NCI-H2081 (cell line): ENCODE measurements around the gene ATG4C.

Experiments
- DNase-seq, 2 experiments: peaks; one replicate each; lab custom pipeline; 2025; lab: John Stamatoyannopoulos, UW

ATG4C gene

GRCh38 chr1:62905309-62905708 lies 121.4 kb downstream of the ATG4C start:
- DNase-seq = peak; percentile 6 to 78

- DNase-seq = peak in 1 of 2 experiments; percentile 38
Measured at GRCh38 chr1:62905872-62906271, 121.9 kb downstream of the ATG4C start.

DNA sequence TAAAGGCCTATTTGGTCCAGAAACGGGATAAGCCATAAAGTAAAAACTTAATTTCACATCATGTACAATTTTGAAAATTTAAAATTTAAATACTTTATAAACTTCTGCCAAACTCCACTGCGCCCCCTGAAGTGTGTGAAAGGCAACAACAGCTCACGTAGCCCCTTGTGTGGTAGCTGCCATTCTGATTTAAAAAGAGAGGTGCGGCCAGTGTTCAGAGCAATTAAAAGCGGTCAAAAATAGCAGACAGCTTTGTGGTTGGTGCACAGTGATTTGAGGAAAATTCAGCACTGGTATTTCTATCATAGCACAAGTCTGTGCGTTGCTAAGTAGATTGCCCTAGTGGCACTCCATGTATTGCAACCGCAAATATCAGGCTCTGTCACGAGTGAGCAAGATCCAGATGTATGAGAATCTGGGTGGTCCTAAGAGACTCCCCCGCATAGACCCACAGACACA lies 122.5 kb downstream of the ATG4C start:
- DNase-seq = no peak

GRCh38 chr1:62908168-62908695 lies 124.3 kb downstream of the ATG4C start:
- no peak for DNase-seq

DNA sequence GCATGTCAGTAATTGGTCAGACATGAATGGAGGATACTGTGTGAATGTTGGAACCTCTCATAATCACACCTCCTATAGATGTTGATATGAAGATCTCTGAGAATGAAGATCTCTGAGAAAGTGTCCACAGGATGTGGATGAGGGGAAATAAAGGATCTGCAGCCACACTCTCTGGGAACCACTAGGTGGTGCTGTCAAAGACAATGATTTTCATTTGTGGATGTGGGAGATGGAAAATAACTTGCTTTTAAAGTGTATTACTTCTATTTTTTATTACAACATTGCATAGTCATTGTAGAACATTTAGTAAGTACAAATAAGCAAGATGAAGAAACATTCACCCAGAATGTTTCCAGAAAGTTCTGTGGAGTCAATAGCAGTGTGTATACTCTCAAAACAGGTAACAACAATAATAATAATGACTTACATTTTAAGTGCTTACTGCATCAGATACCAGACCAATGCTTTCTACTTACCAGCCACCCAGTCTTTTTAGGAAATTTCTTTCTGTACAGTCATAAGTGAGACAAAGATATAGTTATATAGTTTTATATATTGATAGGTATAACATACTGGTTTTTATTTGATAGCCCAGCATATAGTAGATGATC lies 128.2 kb downstream of the ATG4C start:
- DNase-seq = no peak
